Panc1 (cell line): ENCODE results near the gene CDCA3.

ENCODE experiments used
- CTCF ChIP-seq: fragments of 450-650 bp; IDR thresholded peaks from 2 replicates; pipeline ENCODE4 v1.5.1; 2017; ENCODE audit warnings: mild to moderate bottlenecking
- POLR2AphosphoS5 ChIP-seq: IDR thresholded peaks from 2 replicates; pipeline ENCODE4 v1.6.1; 2012; ENCODE audit warnings: mild to moderate bottlenecking, low read depth, low read length, moderate library complexity
- TCF7L2 ChIP-seq: IDR thresholded peaks from 2 replicates; pipeline ENCODE4 v1.6.1; 2011; ENCODE audit warnings: mild to moderate bottlenecking, low read depth, low read length, inconsistent platforms
- TF ChIP-seq, protein P1 (sequence below), 2 experiments: IDR thresholded peaks; 2 replicates each; pipeline ENCODE4 v1.6.1; 2011 to 2012; ENCODE audit warnings: low read depth in 2 of 2, control low read depth in 1 of 2, low read length in 1 of 2, mild to moderate bottlenecking in 1 of 2, moderate library complexity in 1 of 2; ENCODE audit not compliant: insufficient read depth in 1 of 2

DNA sequence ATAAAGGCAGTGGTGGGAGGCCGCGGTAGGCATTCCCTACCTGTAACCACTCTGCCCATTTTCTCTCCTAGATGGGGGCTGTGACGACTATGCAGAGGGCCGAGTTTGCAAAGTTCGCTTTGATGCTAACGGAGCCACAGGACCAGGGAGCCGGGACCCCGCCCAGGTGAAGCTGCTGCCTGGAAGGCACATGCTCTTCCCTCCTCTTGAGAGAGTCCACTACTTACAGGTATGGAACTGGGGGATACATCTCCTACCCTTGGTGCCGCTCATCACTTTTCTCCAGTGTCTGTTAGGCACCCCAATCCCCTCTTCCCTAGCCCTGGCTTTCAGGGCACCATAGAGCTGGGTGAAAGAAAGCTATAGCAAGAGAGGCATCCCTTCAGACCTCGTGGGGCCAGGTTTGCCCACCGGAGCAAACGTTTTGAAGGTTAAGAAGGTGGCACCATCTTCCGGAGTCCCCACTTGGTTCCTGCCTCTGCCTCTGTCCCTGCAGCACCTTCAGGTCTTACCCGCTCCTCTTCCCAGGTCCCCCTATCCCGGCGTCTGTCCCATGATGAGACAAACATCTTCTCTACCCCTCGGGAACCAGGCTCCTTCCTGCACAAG, 24.9 kb downstream of the CDCA3 start:
- TF ChIP-seq POLR2AphosphoS5 (no peak), CTCF (no peak), TCF7L2 (no peak)
- TF ChIP-seq, protein P1, sequence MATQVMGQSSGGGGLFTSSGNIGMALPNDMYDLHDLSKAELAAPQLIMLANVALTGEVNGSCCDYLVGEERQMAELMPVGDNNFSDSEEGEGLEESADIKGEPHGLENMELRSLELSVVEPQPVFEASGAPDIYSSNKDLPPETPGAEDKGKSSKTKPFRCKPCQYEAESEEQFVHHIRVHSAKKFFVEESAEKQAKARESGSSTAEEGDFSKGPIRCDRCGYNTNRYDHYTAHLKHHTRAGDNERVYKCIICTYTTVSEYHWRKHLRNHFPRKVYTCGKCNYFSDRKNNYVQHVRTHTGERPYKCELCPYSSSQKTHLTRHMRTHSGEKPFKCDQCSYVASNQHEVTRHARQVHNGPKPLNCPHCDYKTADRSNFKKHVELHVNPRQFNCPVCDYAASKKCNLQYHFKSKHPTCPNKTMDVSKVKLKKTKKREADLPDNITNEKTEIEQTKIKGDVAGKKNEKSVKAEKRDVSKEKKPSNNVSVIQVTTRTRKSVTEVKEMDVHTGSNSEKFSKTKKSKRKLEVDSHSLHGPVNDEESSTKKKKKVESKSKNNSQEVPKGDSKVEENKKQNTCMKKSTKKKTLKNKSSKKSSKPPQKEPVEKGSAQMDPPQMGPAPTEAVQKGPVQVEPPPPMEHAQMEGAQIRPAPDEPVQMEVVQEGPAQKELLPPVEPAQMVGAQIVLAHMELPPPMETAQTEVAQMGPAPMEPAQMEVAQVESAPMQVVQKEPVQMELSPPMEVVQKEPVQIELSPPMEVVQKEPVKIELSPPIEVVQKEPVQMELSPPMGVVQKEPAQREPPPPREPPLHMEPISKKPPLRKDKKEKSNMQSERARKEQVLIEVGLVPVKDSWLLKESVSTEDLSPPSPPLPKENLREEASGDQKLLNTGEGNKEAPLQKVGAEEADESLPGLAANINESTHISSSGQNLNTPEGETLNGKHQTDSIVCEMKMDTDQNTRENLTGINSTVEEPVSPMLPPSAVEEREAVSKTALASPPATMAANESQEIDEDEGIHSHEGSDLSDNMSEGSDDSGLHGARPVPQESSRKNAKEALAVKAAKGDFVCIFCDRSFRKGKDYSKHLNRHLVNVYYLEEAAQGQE (IDR thresholded peaks at IDR 0.05; ENCODE audit: insufficient read depth in 1 of 2, low read depth in 2 of 2, low read length in 1 of 2), result no peak
